DOHH2 (cell line): ENCODE results near the gene ASIC3.
A peak's percentile ranks its signal among the peaks of the same experiment; 100 is the strongest.
"Not testable (repeated sequence)": the region's sequence is repeated elsewhere in the genome, so short reads cannot be mapped to it uniquely, and the experiment has no call there.

Source experiments
- H3F3A ChIP-seq: fragments of 200-600 bp; sonication (generic), shearing (Covaris generic); 2 replicates; pipeline ENCODE4 v1.6.0; 2016; ENCODE audit warnings: antibody characterized with exemption, mild to moderate bottlenecking; ENCODE audit not compliant: control insufficient read depth, insufficient read depth
- H3K27ac ChIP-seq: fragments of 200-600 bp; sonication (generic); 2 replicates; pipeline ENCODE4 v1.5.1; 2014; ENCODE audit warnings: low read depth, mild to moderate bottlenecking, low read length, moderate library complexity
- H3K27me3 ChIP-seq: fragments of 200-600 bp; sonication (generic); 2 replicates; pipeline ENCODE4 v1.6.1; 2014; ENCODE audit warnings: mild to moderate bottlenecking, low read length, mixed read lengths; ENCODE audit not compliant: control insufficient read depth
- H3K36me3 ChIP-seq: fragments of 200-600 bp; sonication (generic); 2 replicates; pipeline ENCODE4 v1.6.1; 2014; ENCODE audit warnings: mild to moderate bottlenecking, low read length, moderate library complexity, mixed read lengths; ENCODE audit not compliant: control insufficient read depth
- H3K4me1 ChIP-seq: fragments of 200-600 bp; sonication (generic); 2 replicates; pipeline ENCODE4 v1.6.1; 2014; ENCODE audit warnings: mild to moderate bottlenecking, low read length, mixed read lengths; ENCODE audit not compliant: control insufficient read depth
- H3K4me2 ChIP-seq: fragments of 200-600 bp; sonication (generic); 2 replicates; pipeline ENCODE4 v1.6.0; 2014; ENCODE audit warnings: mild to moderate bottlenecking, low read length, moderate library complexity
- H3K4me3 ChIP-seq: fragments of 200-600 bp; sonication (generic); 2 replicates; pipeline ENCODE4 v1.5.1; 2014; ENCODE audit warnings: mild to moderate bottlenecking, low read length, mixed read lengths
- H3K79me2 ChIP-seq: fragments of 200-600 bp; sonication (generic); 2 replicates; pipeline ENCODE4 v1.6.1; 2014; ENCODE audit warnings: mild to moderate bottlenecking, low read length, mixed read lengths; ENCODE audit not compliant: control insufficient read depth
- H3K9me2 ChIP-seq: fragments of 200-600 bp; sonication (generic); replicated peaks from 2 replicates; pipeline ENCODE4 v1.6.1; 2014; ENCODE audit warnings: mild to moderate bottlenecking, low read length, mixed read lengths; ENCODE audit not compliant: control insufficient read depth
- H3K9me3 ChIP-seq: fragments of 200-600 bp; sonication (generic); 2 replicates; pipeline ENCODE4 v1.6.1; 2014; ENCODE audit warnings: antibody characterized with exemption, low read length, mixed read lengths; ENCODE audit not compliant: control insufficient read depth, insufficient read depth
- H4K20me1 ChIP-seq: fragments of 200-600 bp; sonication (generic); 2 replicates; pipeline ENCODE4 v1.6.0; 2014; ENCODE audit warnings: low read depth, mild to moderate bottlenecking, antibody characterized with exemption, low read length, moderate library complexity; ENCODE audit not compliant: control insufficient read depth, insufficient read depth
- EZH2phosphoT487 ChIP-seq: fragments of 200-600 bp; sonication (generic); IDR thresholded peaks from 2 replicates; pipeline ENCODE4 v1.6.1; 2017; ENCODE audit warnings: borderline replicate concordance, mild to moderate bottlenecking, antibody characterized with exemption, low read length, moderate library complexity, mixed read lengths
- TF ChIP-seq, protein P1 (sequence below): fragments of 200-600 bp; sonication (generic); IDR thresholded peaks from one replicate; pipeline ENCODE4 v1.5.1; 2014; ENCODE audit warnings: antibody characterized with exemption, mild to moderate bottlenecking, low read depth, low read length; ENCODE audit not compliant: poor library complexity, severe bottlenecking

The ASIC3 gene

DNA sequence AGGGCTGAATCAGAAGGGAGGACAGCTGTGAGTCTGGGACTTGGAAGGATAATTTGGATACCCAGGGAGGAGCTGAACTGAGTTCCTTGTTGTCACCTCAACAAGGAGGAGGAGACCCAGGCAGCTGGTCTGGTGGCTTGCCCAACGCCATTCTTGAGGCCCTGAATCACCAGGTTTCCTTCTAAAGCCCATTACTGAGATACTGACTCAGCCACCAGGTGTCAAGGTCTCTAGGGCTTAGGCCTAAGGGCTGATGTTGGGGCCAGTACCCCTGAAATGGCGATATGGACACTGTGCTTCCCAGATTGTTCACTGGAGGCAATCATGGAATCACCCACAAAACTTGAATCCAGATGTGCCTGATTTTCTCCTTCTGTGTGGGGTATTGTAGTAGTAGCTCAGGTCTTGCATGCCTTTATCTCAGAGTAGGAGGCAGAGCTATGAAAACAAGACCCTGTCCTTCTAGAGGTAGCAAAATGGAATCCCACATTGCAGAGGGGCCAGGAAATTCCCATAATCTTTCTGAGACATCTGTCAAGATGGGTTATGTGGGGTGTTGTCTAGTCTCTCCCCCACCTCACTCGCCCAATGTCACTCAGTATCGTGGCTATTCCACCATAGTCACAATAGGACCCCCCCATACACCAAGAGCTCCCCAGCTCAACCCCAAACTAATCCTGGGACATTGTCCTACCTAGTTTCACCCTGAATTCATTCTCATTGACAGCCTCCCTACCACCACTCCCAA is 22.2 kb upstream of the ASIC3 start:
- TF ChIP-seq EZH2phosphoT487: no peak
- TF ChIP-seq, protein P1, sequence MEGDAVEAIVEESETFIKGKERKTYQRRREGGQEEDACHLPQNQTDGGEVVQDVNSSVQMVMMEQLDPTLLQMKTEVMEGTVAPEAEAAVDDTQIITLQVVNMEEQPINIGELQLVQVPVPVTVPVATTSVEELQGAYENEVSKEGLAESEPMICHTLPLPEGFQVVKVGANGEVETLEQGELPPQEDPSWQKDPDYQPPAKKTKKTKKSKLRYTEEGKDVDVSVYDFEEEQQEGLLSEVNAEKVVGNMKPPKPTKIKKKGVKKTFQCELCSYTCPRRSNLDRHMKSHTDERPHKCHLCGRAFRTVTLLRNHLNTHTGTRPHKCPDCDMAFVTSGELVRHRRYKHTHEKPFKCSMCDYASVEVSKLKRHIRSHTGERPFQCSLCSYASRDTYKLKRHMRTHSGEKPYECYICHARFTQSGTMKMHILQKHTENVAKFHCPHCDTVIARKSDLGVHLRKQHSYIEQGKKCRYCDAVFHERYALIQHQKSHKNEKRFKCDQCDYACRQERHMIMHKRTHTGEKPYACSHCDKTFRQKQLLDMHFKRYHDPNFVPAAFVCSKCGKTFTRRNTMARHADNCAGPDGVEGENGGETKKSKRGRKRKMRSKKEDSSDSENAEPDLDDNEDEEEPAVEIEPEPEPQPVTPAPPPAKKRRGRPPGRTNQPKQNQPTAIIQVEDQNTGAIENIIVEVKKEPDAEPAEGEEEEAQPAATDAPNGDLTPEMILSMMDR: no peak
- Histone ChIP-seq H4K20me1 (no peaks in the 10 kb centered on the region), H3K4me2 (no peak overlapping the region)

DNA sequence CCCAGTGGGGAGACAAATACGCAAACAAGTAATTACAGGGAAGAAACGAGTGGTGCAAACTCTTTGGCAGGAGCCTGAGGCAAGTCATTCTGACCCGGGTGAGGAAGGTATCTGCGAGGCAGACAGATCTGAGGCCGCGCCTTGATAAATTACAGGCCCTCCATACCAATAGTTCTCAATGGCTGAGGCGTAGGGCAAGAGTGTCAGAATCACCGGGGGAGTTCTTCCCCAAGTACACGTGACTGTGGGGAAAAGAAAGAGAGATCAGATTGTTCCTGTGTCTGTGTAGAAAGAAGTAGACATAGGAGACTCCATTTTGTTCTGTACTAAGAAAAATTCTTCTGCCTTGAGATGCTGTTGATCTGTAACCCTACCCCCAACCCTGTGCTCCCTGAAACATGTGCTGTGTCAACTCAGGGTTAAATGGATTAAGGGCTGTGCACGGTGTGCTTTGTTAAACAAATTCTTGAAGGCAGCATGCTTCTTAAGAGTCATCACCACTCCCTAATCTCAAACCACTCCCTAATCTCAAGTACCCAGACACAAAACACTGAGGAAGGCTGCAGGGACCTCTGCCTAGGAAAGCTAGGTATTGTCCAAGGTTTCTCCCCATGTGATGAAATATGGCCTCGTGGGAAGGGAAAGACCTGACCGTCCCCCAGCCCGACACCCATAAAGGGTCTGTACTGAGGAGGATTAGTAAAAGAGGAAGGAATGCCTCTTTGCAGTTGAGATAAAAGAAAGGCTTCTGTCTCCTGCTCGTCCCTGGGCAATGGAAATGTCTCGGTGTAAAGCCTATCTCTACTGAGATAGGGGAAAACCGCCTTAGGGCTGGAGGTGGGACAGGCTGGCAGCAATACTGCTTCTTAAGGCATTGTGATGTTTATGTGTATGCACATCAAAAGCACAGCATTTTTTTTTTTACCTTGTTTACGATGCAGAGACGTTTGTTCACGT is 21.3 kb upstream of the ASIC3 start:
- not testable (repeated sequence) for H3K27me3 ChIP-seq, H3K9me2 ChIP-seq, H3K9me3 ChIP-seq, H3K36me3 ChIP-seq, H4K20me1 ChIP-seq, H3K27ac ChIP-seq, H3F3A ChIP-seq
- Histone ChIP-seq H3K4me3 (peak overlapping the region; percentile 97), H3K4me2 (peak overlapping the region; percentile 84), H3K4me1 (peaks cover 21% of the 10 kb centered on the region), H3K79me2 (peaks cover 18% of the 10 kb centered on the region)

More for the DNA sequence above, 22.2 kb upstream of the ASIC3 start:
- Histone ChIP-seq H3K9me3 (no peaks in the 10 kb centered on the region), H3K36me3 (peaks cover 2% of the 10 kb centered on the region; the same call in 1 of the 2 replicates), H3K27ac (no peak overlapping the region), H3K4me3 (no peak overlapping the region), H3K27me3 (peaks cover 5% of the 10 kb centered on the region), H3K9me2 (no peaks in the 10 kb centered on the region), H3F3A (no peaks in the 10 kb centered on the region), H3K79me2 (peaks cover 18% of the 10 kb centered on the region), H3K4me1 (peaks cover 21% of the 10 kb centered on the region)

DNA sequence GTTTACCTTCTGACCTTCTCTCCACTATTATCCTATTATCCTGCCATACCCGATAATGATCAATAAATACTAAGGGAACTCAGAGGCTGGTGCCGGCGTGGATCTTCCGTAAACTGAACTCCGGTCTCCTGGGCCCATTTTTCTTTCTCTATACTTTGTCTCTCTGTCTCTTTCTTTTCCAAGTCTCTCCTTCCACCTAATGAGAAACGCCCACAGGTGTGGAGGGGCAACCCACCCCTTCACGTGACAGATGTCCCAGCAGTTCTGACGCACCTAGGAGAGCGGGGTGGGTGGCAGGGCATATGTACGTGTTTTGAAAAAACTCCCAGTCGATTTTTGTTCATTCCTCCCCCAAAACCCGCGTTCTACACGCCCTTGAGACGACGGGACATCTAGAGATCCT is 20.6 kb upstream of the ASIC3 start:
- not testable (repeated sequence) for H3K9me3 ChIP-seq, H3K36me3 ChIP-seq, H3K27ac ChIP-seq, H3K27me3 ChIP-seq, H4K20me1 ChIP-seq, H3K9me2 ChIP-seq, H3F3A ChIP-seq
- peaks cover 21% of the 10 kb centered on the region for H3K4me1 ChIP-seq
- peak overlapping the region; percentile 84 for H3K4me2 ChIP-seq
- H3K4me3 ChIP-seq: peak overlapping the region; percentile 97
- H3K79me2 ChIP-seq: peaks cover 18% of the 10 kb centered on the region

DNA sequence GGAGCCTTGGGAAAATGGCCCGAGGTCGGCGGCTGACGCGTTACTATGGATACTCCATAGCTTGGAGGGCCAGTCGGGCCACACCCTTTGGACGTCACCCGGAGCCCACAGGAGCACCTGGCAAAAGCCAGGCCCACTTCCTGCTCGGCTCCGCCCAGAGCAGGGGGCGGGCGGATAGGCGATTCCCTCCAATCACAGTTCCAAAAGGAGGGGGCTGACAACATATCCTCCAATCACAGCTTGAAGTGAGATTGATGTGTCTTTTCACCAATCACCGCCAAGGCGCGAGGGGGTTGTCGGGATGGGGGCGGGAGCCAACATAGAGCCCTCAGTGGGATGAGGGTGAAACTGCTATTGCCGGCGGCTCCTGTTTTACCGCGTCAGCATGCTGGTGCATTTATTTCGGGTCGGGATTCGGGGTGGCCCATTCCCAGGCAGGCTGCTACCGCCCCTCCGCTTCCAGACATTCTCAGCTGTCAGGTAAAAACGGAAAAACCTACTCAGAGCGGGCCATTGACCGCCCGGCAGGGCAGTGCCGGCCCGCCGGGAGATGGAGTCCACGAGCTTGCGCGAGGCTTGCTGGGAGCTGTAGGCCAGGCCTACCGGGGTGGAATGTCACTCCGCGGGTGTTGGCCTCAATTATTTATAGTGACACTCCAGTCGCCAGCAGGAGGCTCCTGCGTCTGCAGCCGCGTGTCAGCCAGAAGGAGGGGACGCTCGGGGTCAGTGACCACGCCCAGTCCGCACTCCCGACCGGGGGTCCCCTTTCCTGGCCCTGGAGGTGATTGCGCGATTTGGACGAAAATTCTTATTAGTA is 20.0 kb upstream of the ASIC3 start, which contains the start of gene ABCB8:
TSS of gene ABCB8 (plus strand) at position 320 of the 817 bp plus-strand sequence. CDS start at position 386, 66 bp downstream.
- TF ChIP-seq EZH2phosphoT487: no peak
- TF ChIP-seq, protein P1: peak; percentile 61
- no peaks in the 10 kb centered on the region for H3K9me2 ChIP-seq
- peak within 1 kb of the TSS; percentile 97 for H3K4me3 ChIP-seq
- H3K4me1 ChIP-seq: peaks cover 21% of the 10 kb centered on the region
- H3F3A ChIP-seq: no peaks in the 10 kb centered on the region
- H3K9me3 ChIP-seq: no peaks in the 10 kb centered on the region
- peak within 1 kb of the TSS; percentile 38 for H3K27ac ChIP-seq
- peaks cover 18% of the 10 kb centered on the region for H3K79me2 ChIP-seq
- peak within 1 kb of the TSS; percentile 84 for H3K4me2 ChIP-seq
- peaks cover 6% of the 10 kb centered on the region for H3K36me3 ChIP-seq
- no peaks in the 10 kb centered on the region for H3K27me3 ChIP-seq
- no peaks in the 10 kb centered on the region for H4K20me1 ChIP-seq
